HFFc6 (cell line): ENCODE data around the gene SRRM1. TPM values are rescaled to one million over a fixed set of nuclear protein-coding genes. Genes with fewer than 3 reads are reported as not detected.
"Not testable (repeated sequence)": the region's sequence is repeated elsewhere in the genome, so short reads cannot be mapped to it uniquely, and the experiment has no call there.

ENCODE experiments used
- DNase-seq: peaks from one replicate; pipeline ENCODE4 v3.0.0-alpha.2; 2018
- H3K27ac Mint-ChIP-seq: 2 replicates; pipeline ENCODE4 v1.8.0; 2020; ENCODE audit warnings: mild to moderate bottlenecking, mixed read lengths
- H3K27me3 Mint-ChIP-seq: 2 replicates; pipeline ENCODE4 v1.8.0; 2021; ENCODE audit warnings: mild to moderate bottlenecking, moderate library complexity, mixed read lengths; ENCODE audit not compliant: insufficient read depth
- H3K36me3 Mint-ChIP-seq: 2 replicates; pipeline ENCODE4 v1.8.0; 2021; ENCODE audit warnings: low read depth, mixed read lengths
- H3K4me1 Mint-ChIP-seq: 2 replicates; pipeline ENCODE4 v1.8.0; 2020; ENCODE audit warnings: low read depth, mixed read lengths
- H3K4me3 Mint-ChIP-seq: 2 replicates; pipeline ENCODE4 v1.8.0; 2020; ENCODE audit warnings: mild to moderate bottlenecking, moderate library complexity, mixed read lengths
- H3K9me3 Mint-ChIP-seq: 2 replicates; pipeline ENCODE4 v1.8.0; 2020; ENCODE audit warnings: mild to moderate bottlenecking, mixed read lengths
- CTCF ChIP-seq: fragments of 200-600 bp; sonication (generic); IDR thresholded peaks from 2 replicates; pipeline ENCODE4 v1.5.0; 2021; ENCODE audit warnings: antibody characterized with exemption, mild to moderate bottlenecking
- total RNA-seq, 6 experiments: library from RNA; stranded (reverse); fragmentation: NEBNext Ultra II Directional; extraction: Animal tissue kit (Norgen Biotek cat#: 25700); gene quantifications; 2 replicates in 1 of 6; 3 replicates in 5 of 6; pipeline ENCODE4 v1.2.3, GENCODE V29; 2021

SRRM1 gene
- total RNA-seq, 6 experiments from 2014 or later, result 118 to 149 (median 134) TPM

- H3K36me3 Mint-ChIP-seq, result peaks cover 17% of the 10 kb centered on the region
- peak overlapping the region; percentile 22; the same call in 1 of the 2 replicates for H3K4me3 Mint-ChIP-seq
- peaks cover 72% of the 10 kb centered on the region for H3K4me1 Mint-ChIP-seq
- no peak for TF ChIP-seq CTCF
- H3K27ac Mint-ChIP-seq, result peak overlapping the region; percentile 90
- H3K9me3 Mint-ChIP-seq, result peaks cover 9% of the 10 kb centered on the region; the same call in 1 of the 2 replicates
- DNase-seq, result peak; percentile 62
- no peaks in the 10 kb centered on the region; the same call in 1 of the 2 replicates for H3K27me3 Mint-ChIP-seq
Measured at GRCh38 chr1:24720152-24720551, 77.0 kb downstream of the SRRM1 start.

GRCh38 chr1:24721533-24721932 is 78.4 kb downstream of the SRRM1 start:
- peaks cover 69% of the 10 kb centered on the region for H3K4me1 Mint-ChIP-seq

GRCh38 chr1:24722073-24723035 is 79.3 kb downstream of the SRRM1 start:
- H3K4me3 Mint-ChIP-seq, DNase-seq, H3K9me3 Mint-ChIP-seq, H3K27me3 Mint-ChIP-seq: not testable (repeated sequence)
- peaks cover 17% of the 10 kb centered on the region for H3K36me3 Mint-ChIP-seq
- H3K27ac Mint-ChIP-seq, result 0 out of 2 replicates have a peak overlapping the region, but pooled peaks have one; percentile 24
- peaks cover 71% of the 10 kb centered on the region for H3K4me1 Mint-ChIP-seq

More at GRCh38 chr1:24721533-24721932, 78.4 kb downstream of the SRRM1 start:
- no peak for TF ChIP-seq CTCF
- no peak overlapping the region for H3K27ac Mint-ChIP-seq
- H3K27me3 Mint-ChIP-seq, result no peaks in the 10 kb centered on the region; the same call in 1 of the 2 replicates
- DNase-seq, result no peak
- peaks cover 17% of the 10 kb centered on the region for H3K36me3 Mint-ChIP-seq
- H3K9me3 Mint-ChIP-seq, result peaks cover 9% of the 10 kb centered on the region; the same call in 1 of the 2 replicates
- no peak overlapping the region for H3K4me3 Mint-ChIP-seq

Other genes with a start within 250 kb of the SRRM1 start
- gene STPG1, start 229.5 kb upstream of the SRRM1 start, total RNA-seq, result 10 to 100 TPM in 5 of 6 experiments, 1 to 10 TPM in 1; 8.8 to 13.0 (median 11.0) TPM
- 100 to 1,000 TPM in 4 of 6 experiments, 10 to 100 TPM in 2; 97.8 to 164 (median 107) TPM for gene NIPAL3, start 227.5 kb upstream of the SRRM1 start, total RNA-seq
- 10 to 100 TPM; 11.9 to 14.5 (median 12.9) TPM for gene RCAN3, start 140.5 kb upstream of the SRRM1 start, total RNA-seq
- not detected for gene NCMAP, start 87.2 kb upstream of the SRRM1 start, total RNA-seq
- gene CLIC4, start 102.1 kb downstream of the SRRM1 start, total RNA-seq, result 100 to 1,000 TPM; 517 to 729 (median 548) TPM